DND-41 (cell line): ENCODE results near the gene SV2B.

ENCODE experiments used
- ATAC-seq: fragments of 200-7000 bp; cut with Tn5 transposase; 3 replicates; pipeline ENCODE4 v1.9.1; 2021; ENCODE audit warnings: low read depth; ENCODE audit not compliant: insufficient read depth
- DNase-seq: peaks from one replicate; pipeline ENCODE4 v3.0.0-alpha.2; 2020
- H2AFZ ChIP-seq: 2 replicates; pipeline ENCODE4 v1.6.0; 2012; ENCODE audit warnings: low read depth, low read length
- H3K27ac ChIP-seq: 2 replicates; pipeline ENCODE4 v1.5.1; 2012; ENCODE audit warnings: low read length, inconsistent platforms
- H3K27me3 ChIP-seq: fragments of 200-600 bp; sonication (generic); 2 replicates; pipeline ENCODE4 v1.6.0; 2012; ENCODE audit warnings: low read length, mild to moderate bottlenecking, inconsistent platforms; ENCODE audit not compliant: insufficient read depth, poor library complexity
- H3K36me3 ChIP-seq: 2 replicates; pipeline ENCODE4 v1.5.1; 2012; ENCODE audit warnings: low read length, inconsistent platforms; ENCODE audit not compliant: insufficient read depth
- H3K4me1 ChIP-seq: 2 replicates; pipeline ENCODE4 v1.5.1; 2012; ENCODE audit warnings: mild to moderate bottlenecking, low read length; ENCODE audit not compliant: insufficient read depth
- H3K4me2 ChIP-seq: 2 replicates; pipeline ENCODE4 v1.6.0; 2012; ENCODE audit warnings: mild to moderate bottlenecking, moderate library complexity, low read length, inconsistent platforms; ENCODE audit not compliant: insufficient read depth
- H3K4me3 ChIP-seq, 2 experiments: fragments of 200-600 bp in 1 of 2; shearing (Covaris generic) in 1 of 2; 2 replicates each; pipeline ENCODE4 v1.5.1; 2012 to 2016; ENCODE audit warnings: inconsistent platforms in 2 of 2, low read length in 2 of 2, mild to moderate bottlenecking in 2 of 2, low read depth in 1 of 2, moderate library complexity in 1 of 2
- H3K79me2 ChIP-seq: 2 replicates; pipeline ENCODE4 v1.6.0; 2012; ENCODE audit warnings: low read length, inconsistent platforms; ENCODE audit not compliant: insufficient read depth
- H3K9ac ChIP-seq: 2 replicates; pipeline ENCODE4 v1.6.0; 2012; ENCODE audit warnings: low read depth, mild to moderate bottlenecking, inconsistent platforms, low read length, moderate library complexity
- H3K9me3 ChIP-seq: 2 replicates; pipeline ENCODE4 v1.5.1; 2012; ENCODE audit warnings: low read length, moderate library complexity, mild to moderate bottlenecking, inconsistent platforms; ENCODE audit not compliant: insufficient read depth, severe bottlenecking
- H4K20me1 ChIP-seq: 2 replicates; pipeline ENCODE4 v1.6.0; 2012; ENCODE audit warnings: low read length; ENCODE audit not compliant: insufficient read depth
- CTCF ChIP-seq: IDR thresholded peaks from 2 replicates; pipeline ENCODE4 v1.5.1; 2012; ENCODE audit warnings: borderline replicate concordance, low read length, moderate library complexity, mild to moderate bottlenecking; ENCODE audit not compliant: poor library complexity, severe bottlenecking; ENCODE audit errors: extremely low read depth
- EZH2 ChIP-seq: IDR thresholded peaks from 3 replicates; pipeline ENCODE4 v1.6.1; 2012; ENCODE audit warnings: borderline replicate concordance, low read depth, mild to moderate bottlenecking, moderate library complexity, low read length, inconsistent platforms; ENCODE audit not compliant: severe bottlenecking

Gene SV2B

GRCh38 chr15:91263632-91264531 lies 163.8 kb downstream of the SV2B start:
- H3K27ac ChIP-seq = no peak overlapping the region
- H2AFZ ChIP-seq = no peak overlapping the region
- TF ChIP-seq EZH2 (no peak), CTCF (no peak)
- H3K27me3 ChIP-seq = peaks cover 30% of the 10 kb centered on the region
- H3K9ac ChIP-seq = no peak overlapping the region
- H3K4me3 ChIP-seq = no peak overlapping the region
- H3K4me2 ChIP-seq = no peak overlapping the region
- no peaks in the 10 kb centered on the region for H3K79me2 ChIP-seq
- H4K20me1 ChIP-seq = no peaks in the 10 kb centered on the region
- no peaks in the 10 kb centered on the region for H3K36me3 ChIP-seq
- no peaks in the 10 kb centered on the region for H3K4me1 ChIP-seq
- ATAC-seq (no peak), DNase-seq (no peak)
- H3K9me3 ChIP-seq = no peaks in the 10 kb centered on the region

- H3K4me2 ChIP-seq = no peak overlapping the region
- H3K27me3 ChIP-seq = peaks cover 23% of the 10 kb centered on the region
- H3K9me3 ChIP-seq = no peaks in the 10 kb centered on the region
- no peak overlapping the region for H2AFZ ChIP-seq
- H3K79me2 ChIP-seq = no peaks in the 10 kb centered on the region
- H3K9ac ChIP-seq = no peak overlapping the region
- DNase-seq (no peak), ATAC-seq (no peak)
- H3K4me1 ChIP-seq = no peaks in the 10 kb centered on the region
- no peaks in the 10 kb centered on the region for H4K20me1 ChIP-seq
- no peaks in the 10 kb centered on the region for H3K36me3 ChIP-seq
- no peak overlapping the region for H3K27ac ChIP-seq
- no peak for TF ChIP-seq CTCF
- TF ChIP-seq EZH2 = no peak
- no peak overlapping the region for H3K4me3 ChIP-seq
Observed at GRCh38 chr15:91264651-91265351, 164.7 kb downstream of the SV2B start.

DNA sequence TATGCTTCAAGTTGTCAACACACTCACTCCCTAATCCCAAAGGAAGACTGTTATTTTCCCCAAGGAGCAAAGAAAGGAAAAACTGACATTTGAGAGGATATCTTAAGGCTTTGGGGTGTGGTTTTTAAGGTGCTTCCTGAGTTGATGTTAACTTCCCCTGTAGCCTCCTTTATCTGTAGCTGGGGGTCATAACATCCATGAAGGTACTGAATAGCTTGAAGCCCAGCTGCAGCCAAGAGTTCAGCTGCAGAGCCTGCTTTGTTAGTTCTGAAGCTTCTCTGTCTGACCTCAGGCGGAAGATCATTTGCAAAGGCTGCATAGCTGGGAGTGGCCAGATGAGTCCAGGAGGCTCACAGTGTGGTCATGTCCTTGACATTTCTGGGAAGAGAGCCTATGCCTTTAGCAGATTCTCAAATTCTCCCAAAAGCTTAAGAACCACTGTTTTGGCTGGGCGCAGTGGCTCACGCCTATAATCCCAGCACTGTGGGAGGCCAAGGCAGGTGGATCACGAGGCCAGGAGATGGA lies 165.4 kb downstream of the SV2B start:
- DNase-seq (no peak), ATAC-seq (no peak)
- Histone ChIP-seq H3K79me2 (no peaks in the 10 kb centered on the region), H2AFZ (no peak overlapping the region), H3K4me2 (no peak overlapping the region), H3K27ac (no peak overlapping the region), H3K4me1 (no peaks in the 10 kb centered on the region), H3K4me3 (no peak overlapping the region), H3K36me3 (no peaks in the 10 kb centered on the region), H3K9me3 (no peaks in the 10 kb centered on the region), H3K9ac (no peak overlapping the region), H4K20me1 (no peaks in the 10 kb centered on the region), H3K27me3 (peaks cover 19% of the 10 kb centered on the region)
- no peak for TF ChIP-seq CTCF
- TF ChIP-seq EZH2 = no peak
